Hematopoietic multipotent progenitor cell treated with erythropoietin and hydrocortisone succinate and interleukin-3 and kit ligand, for 4 days (in vitro differentiated cells): ENCODE results near the gene BACH1.
"Not testable (repeated sequence)": the region's sequence is repeated elsewhere in the genome, so short reads cannot be mapped to it uniquely, and the experiment has no call there.

Source experiments
- DNase-seq: peaks from one replicate; pipeline ENCODE4 v3.0.0-alpha.2; 2015

The BACH1 gene

GRCh38 chr21:29298348-29299045, at the start of gene BACH1:
Gene BACH1, plus strand, starts transcription at chr21:29298922. Its CDS starts 22,359 bp downstream, at chr21:29321281.
- peak; percentile 97 for DNase-seq

- DNase-seq, result not testable (repeated sequence)
Observed at GRCh38 chr21:29249289-29249688, 49.4 kb upstream of the BACH1 start.

- no peak for DNase-seq
Observed at GRCh38 chr21:29250636-29251035, 48.1 kb upstream of the BACH1 start.

- DNase-seq, result not testable (repeated sequence)
Observed at GRCh38 chr21:29253861-29254260, 44.9 kb upstream of the BACH1 start.

GRCh38 chr21:29254550-29254949, 44.2 kb upstream of the BACH1 start:
- no peak for DNase-seq

- DNase-seq, result peak; percentile 36
Observed at GRCh38 chr21:29256126-29256910, 42.4 kb upstream of the BACH1 start.

- DNase-seq, result no peak
Observed at GRCh38 chr21:29257701-29258100, 41.0 kb upstream of the BACH1 start.

- no peak for DNase-seq
Observed at GRCh38 chr21:29258626-29259338, 39.9 kb upstream of the BACH1 start.

- DNase-seq, result no peak
Observed at GRCh38 chr21:29260461-29260860, 38.3 kb upstream of the BACH1 start.

GRCh38 chr21:29261555-29262540, 36.9 kb upstream of the BACH1 start:
- no peak for DNase-seq

- DNase-seq, result no peak
Observed at GRCh38 chr21:29264721-29265120, 34.0 kb upstream of the BACH1 start.

GRCh38 chr21:29265690-29266479, 32.8 kb upstream of the BACH1 start:
- no peak for DNase-seq

- DNase-seq, result no peak
Observed at GRCh38 chr21:29267666-29268065, 31.1 kb upstream of the BACH1 start.

GRCh38 chr21:29271927-29272333, 26.8 kb upstream of the BACH1 start:
- peak; percentile 27 for DNase-seq

GRCh38 chr21:29277442-29277841, 21.3 kb upstream of the BACH1 start:
- no peak for DNase-seq

GRCh38 chr21:29279558-29279957, 19.2 kb upstream of the BACH1 start:
- DNase-seq, result no peak

GRCh38 chr21:29281801-29282200, 16.9 kb upstream of the BACH1 start:
- not testable (repeated sequence) for DNase-seq

GRCh38 chr21:29287383-29287782, 11.3 kb upstream of the BACH1 start:
- DNase-seq, result no peak

- no peak for DNase-seq
Observed at GRCh38 chr21:29288239-29288638, 10.5 kb upstream of the BACH1 start.

GRCh38 chr21:29289317-29289716, 9.4 kb upstream of the BACH1 start:
- DNase-seq, result no peak

- no peak for DNase-seq
Observed at GRCh38 chr21:29290240-29290639, 8.5 kb upstream of the BACH1 start.

GRCh38 chr21:29293495-29293894, 5.2 kb upstream of the BACH1 start:
- peak; percentile 74 for DNase-seq
